Activated CD4-positive, alpha-beta T cell treated with anti-CD3 and anti-CD28 coated beads, Interleukin-2, amount 10 ng/mL, durations not matched to agents 24 days and 14 days (primary cell): ENCODE results near the gene SLC35A1. TPM values are rescaled to one million over a fixed set of nuclear protein-coding genes. Genes with fewer than 3 reads are reported as not detected.

Experiments
- DNase-seq: peaks from one replicate; pipeline ENCODE4 v3.0.0; 2022
- H3K27ac Mint-ChIP-seq: one replicate; pipeline ENCODE4 v1.8.0; 2022; ENCODE audit warnings: mild to moderate bottlenecking, mixed read lengths
- H3K27me3 Mint-ChIP-seq: one replicate; pipeline ENCODE4 v1.8.0; 2022; ENCODE audit warnings: mixed read lengths
- H3K36me3 Mint-ChIP-seq: one replicate; pipeline ENCODE4 v1.8.0; 2022; ENCODE audit warnings: low read depth, mild to moderate bottlenecking, mixed read lengths
- H3K4me1 Mint-ChIP-seq: one replicate; pipeline ENCODE4 v1.8.0; 2021; ENCODE audit warnings: mixed read lengths
- H3K4me3 Mint-ChIP-seq: one replicate; pipeline ENCODE4 v1.8.0; 2022; ENCODE audit warnings: mild to moderate bottlenecking, moderate library complexity, mixed read lengths
- H3K9me3 Mint-ChIP-seq: one replicate; pipeline ENCODE4 v1.8.0; 2021; ENCODE audit warnings: mixed read lengths
- intact Hi-C: fragments of 100-400 bp; cut with micrococcal nuclease; formaldehyde crosslinking; loops from one replicate; pipeline ENCODE4 v1.15.1; 2023
- total RNA-seq: library from RNA; stranded (reverse); gene quantifications from 2 replicates; pipeline ENCODE4 v1.2.3, GENCODE V29; 2022

The SLC35A1 gene, protein sequence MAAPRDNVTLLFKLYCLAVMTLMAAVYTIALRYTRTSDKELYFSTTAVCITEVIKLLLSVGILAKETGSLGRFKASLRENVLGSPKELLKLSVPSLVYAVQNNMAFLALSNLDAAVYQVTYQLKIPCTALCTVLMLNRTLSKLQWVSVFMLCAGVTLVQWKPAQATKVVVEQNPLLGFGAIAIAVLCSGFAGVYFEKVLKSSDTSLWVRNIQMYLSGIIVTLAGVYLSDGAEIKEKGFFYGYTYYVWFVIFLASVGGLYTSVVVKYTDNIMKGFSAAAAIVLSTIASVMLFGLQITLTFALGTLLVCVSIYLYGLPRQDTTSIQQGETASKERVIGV
- 8.8 and 9.1 TPM in 2 replicates for total RNA-seq

DNA sequence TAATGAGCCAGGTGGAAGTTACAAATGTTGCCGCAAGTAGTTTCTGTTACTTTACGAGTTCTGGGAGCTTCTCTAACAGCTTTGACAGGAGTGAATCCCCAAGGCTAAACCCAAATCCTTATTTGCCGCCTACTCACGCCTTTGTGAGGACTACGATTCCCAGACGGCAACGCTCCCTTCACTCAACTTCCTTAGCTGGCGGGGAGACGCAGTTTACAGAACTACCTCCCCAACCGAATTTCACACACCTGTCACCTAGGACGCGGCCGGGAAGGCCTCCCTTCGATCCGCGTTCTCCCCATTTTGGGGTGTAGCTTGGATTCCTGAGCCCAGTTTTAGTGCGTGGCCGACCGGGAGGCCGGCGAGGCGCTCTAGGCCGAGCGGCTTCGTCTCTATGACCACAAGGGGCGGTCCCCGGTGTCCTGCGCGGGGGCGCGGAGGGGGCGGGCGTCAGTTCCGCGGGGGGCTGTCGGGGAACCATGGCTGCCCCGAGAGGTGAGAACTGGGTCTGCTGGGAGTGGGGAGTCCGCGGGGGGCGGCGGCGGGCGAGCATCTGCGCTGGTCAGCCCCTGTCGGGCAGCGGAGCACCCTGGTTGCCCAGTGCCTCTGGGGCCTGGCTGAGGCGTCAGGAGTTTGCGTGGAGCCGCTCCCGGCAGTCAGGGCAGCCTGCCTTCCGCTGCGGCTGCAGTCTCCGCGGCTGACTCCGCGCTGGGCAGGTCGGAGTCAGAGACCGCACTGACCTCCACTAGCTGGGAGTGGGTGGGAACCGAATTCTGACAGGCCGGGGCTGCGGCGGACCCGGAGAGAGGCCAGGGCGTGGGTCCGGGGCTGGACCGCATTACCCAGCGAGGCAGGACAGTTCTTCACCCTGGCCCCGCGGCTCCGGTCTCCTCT lies at the start of gene SLC35A1:
Gene SLC35A1 (plus strand): TSS at position 450 of the 894 bp plus-strand sequence. CDS start 30 bp downstream, at position 480.
- DNase-seq, result peak; percentile 96
- H3K9me3 Mint-ChIP-seq, result no peaks in the 10 kb centered on the region
- no peaks in the 10 kb centered on the region for H3K36me3 Mint-ChIP-seq
- peaks cover 17% of the 10 kb centered on the region for H3K4me1 Mint-ChIP-seq
- intact Hi-C loops, result loop anchor here (1.0 kb wide), 5 partner anchors 64 to 317 kb away; partner anchors contain the start of genes AKIRIN2, ORC3, SMIM8 and ZNF292
- H3K27ac Mint-ChIP-seq, result peak within 1 kb of the TSS; percentile 97
- H3K4me3 Mint-ChIP-seq, result peak within 1 kb of the TSS; percentile 95
- H3K27me3 Mint-ChIP-seq, result peaks cover 8% of the 10 kb centered on the region

DNA sequence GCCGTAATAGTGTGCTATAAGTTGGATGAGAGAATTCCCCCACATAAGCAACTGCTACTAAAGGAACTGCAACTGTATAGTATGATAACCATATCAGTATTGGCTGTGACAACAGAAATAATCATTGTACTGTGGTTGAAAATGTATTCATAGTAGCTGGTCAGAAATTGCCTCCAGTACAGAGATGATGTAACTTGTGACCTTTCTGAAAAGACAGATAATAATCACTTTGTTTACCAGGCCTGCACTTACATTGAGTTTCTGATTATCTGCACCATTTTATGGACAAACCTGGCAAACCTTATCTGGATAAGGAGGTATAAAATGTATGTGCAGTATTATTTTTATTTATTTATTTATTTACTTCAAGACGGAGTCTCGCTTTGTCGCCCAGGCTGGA lies 46.0 kb upstream of the SLC35A1 start:
- Mint-ChIP-seq H3K4me1 (no peaks in the 10 kb centered on the region), H3K4me3 (no peak overlapping the region), H3K27me3 (peaks cover 3% of the 10 kb centered on the region), H3K27ac (no peak overlapping the region), H3K9me3 (no peaks in the 10 kb centered on the region), H3K36me3 (no peaks in the 10 kb centered on the region)
- intact Hi-C loops, result no loop called here
- no peak for DNase-seq

DNA sequence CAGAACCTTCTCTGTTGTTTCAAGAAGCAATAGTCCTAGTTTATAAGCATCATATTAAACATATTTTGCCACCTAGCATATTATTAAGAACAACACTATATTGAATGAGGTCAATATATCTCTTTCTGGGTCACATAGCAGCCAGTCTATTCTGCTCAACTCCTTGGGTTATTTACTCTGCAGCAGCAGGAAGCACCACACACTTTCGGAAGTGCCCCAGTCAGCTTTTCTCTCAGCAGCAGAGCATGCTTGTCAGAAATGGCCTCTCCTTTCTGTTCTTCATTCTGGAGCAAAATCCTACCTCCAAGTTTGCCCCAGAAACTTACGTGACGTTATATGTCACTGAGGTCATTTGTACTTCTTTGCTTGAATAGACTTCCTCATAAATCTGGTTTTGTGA lies 42.3 kb upstream of the SLC35A1 start:
- Mint-ChIP-seq H3K4me3 (no peak overlapping the region), H3K9me3 (no peaks in the 10 kb centered on the region), H3K27ac (no peak overlapping the region), H3K27me3 (peaks cover 3% of the 10 kb centered on the region), H3K4me1 (no peaks in the 10 kb centered on the region), H3K36me3 (no peaks in the 10 kb centered on the region)
- DNase-seq, result no peak
- intact Hi-C loops, result no loop called here

DNA sequence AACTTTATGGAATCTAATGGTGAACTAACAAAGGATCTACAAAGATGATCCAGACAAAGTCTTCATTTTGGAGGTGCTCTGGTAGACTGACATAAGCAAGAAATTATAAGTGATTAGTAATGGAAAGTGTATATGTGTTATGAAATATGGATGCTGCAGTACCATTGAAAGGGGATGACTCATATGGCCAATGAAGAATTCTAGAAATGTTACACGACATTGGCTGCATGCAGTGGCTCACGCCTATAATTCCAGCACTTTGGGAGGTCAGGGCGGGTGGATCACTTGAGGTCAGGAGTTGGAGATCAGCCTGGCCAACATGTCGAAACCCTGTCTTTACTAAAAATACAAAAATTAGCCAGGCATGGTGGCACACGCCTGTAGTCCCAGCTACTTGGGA lies 41.5 kb upstream of the SLC35A1 start:
- intact Hi-C loops, result no loop called here
- Mint-ChIP-seq H3K4me1 (no peaks in the 10 kb centered on the region), H3K27me3 (peaks cover 3% of the 10 kb centered on the region), H3K27ac (no peak overlapping the region), H3K36me3 (no peaks in the 10 kb centered on the region), H3K9me3 (no peaks in the 10 kb centered on the region), H3K4me3 (no peak overlapping the region)
- no peak for DNase-seq

DNA sequence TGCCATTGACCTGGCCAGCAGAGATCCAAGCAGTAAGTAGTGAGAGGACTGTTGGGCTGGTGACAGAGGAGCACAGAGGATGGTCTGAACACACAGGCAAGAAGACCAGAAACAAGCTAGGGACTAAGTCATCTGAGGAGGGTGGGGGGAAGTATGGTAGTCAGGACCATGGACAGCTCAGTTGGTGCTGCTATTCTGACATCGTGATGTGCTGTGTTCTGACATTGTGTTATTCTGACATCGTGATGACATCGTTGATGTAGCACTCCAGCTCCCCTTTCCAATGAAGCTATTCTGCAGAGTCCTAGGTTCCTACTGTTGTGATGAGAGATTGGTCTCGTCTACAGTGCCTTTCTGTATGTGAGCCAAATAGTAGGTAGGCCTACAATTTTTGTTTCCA lies 36.3 kb upstream of the SLC35A1 start:
- Mint-ChIP-seq H3K4me3 (no peak overlapping the region), H3K4me1 (no peaks in the 10 kb centered on the region), H3K27ac (no peak overlapping the region), H3K9me3 (no peaks in the 10 kb centered on the region), H3K27me3 (peaks cover 2% of the 10 kb centered on the region), H3K36me3 (no peaks in the 10 kb centered on the region)
- DNase-seq, result peak; percentile 88
- intact Hi-C loops, result no loop called here

DNA sequence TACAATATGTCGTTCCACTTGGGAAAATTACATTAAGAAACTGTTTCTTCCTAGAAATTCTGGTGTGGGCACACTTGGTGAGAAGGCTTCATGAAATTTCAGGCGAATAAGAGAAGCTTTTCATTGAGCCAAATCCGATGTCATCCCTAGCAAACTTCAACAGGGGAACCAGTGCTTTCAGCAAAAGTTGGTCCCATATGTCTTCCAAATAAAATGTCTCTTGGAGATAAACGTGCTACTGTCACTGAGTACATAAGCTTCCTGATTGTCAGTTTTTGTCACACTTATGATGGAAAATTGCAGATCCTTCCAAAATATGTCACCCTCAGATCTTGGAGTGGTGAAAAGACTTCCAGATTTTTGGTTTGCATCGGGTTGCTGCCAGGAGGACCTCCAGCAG lies 31.1 kb upstream of the SLC35A1 start:
- H3K36me3 Mint-ChIP-seq, result no peaks in the 10 kb centered on the region
- intact Hi-C loops, result no loop called here

DNA sequence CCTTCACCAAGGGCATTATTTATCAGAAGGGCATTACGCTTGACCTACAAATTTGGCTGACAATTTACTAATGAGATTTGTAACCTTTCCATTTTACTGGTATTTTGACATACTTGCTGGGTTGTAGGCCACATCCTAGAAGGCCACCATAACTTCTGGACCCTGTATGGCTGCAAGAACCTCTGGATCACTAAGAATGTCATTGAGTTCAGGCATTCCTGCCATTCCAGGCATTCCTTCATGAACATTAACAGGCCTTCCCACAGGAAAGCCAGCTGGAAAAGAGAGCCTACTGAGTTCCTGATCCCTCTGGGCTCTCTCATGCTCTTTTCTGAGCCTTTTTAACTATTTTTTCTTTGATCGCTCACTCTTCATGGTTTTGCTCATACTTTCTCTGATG lies 28.4 kb upstream of the SLC35A1 start:
- H3K27me3 Mint-ChIP-seq, result peaks cover 4% of the 10 kb centered on the region
- intact Hi-C loops, result no loop called here
- DNase-seq, result no peak
- no peaks in the 10 kb centered on the region for H3K36me3 Mint-ChIP-seq
- no peaks in the 10 kb centered on the region for H3K4me1 Mint-ChIP-seq
- H3K9me3 Mint-ChIP-seq, result no peaks in the 10 kb centered on the region
- no peak overlapping the region for H3K27ac Mint-ChIP-seq
- no peak overlapping the region for H3K4me3 Mint-ChIP-seq

More for the DNA sequence above, 31.1 kb upstream of the SLC35A1 start:
- H3K27me3 Mint-ChIP-seq, result peaks cover 4% of the 10 kb centered on the region
- no peak for DNase-seq
- no peak overlapping the region for H3K27ac Mint-ChIP-seq
- no peak overlapping the region for H3K4me3 Mint-ChIP-seq
- no peaks in the 10 kb centered on the region for H3K9me3 Mint-ChIP-seq
- H3K4me1 Mint-ChIP-seq, result no peaks in the 10 kb centered on the region

DNA sequence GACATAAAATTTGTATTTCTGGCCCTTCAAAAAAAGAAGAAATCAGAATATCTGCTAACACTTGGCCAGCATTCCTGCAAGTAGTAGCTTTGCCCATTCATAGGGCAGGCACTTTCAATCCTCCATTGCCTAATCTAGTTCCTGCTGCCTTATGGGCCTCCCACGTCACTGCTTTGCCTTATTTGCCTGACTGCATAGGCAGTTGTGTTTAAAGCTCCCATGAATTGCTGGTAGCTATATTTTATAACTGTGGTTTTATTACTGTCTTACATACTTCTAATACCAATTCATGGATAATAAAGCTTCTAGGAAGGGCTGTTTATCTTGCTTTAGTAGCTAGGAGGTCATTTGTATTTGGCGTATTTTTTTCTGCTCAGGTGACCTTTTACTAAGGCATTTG lies 7.7 kb upstream of the SLC35A1 start:
- intact Hi-C loops, result no loop called here
- no peak overlapping the region for H3K27ac Mint-ChIP-seq
- no peak for DNase-seq
- no peak overlapping the region for H3K4me3 Mint-ChIP-seq
- H3K4me1 Mint-ChIP-seq, result no peaks in the 10 kb centered on the region
- H3K9me3 Mint-ChIP-seq, result no peaks in the 10 kb centered on the region
- H3K27me3 Mint-ChIP-seq, result peaks cover 40% of the 10 kb centered on the region
- no peaks in the 10 kb centered on the region for H3K36me3 Mint-ChIP-seq

DNA sequence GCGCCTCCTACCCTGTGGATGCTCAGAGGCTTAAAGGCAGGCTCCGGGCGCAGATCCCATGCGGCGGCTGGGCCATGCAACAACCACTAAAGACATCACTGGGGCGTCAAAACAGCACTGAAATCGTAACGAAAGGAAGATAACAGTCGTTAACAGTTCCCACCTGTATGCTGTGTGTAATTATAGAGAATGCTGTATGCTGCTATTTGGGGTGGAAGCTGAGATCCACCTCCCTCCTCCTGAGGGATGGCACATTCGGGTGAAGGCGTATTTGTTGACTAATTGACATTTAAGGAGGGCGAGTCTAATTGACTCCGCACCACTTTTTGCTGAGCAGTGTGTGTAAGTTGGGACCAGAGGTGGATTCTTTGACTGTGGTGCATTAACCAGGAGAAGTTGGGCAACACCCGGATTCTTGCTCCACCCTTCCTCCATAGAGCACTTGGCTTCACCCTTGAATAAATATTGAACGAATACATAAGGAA lies 687 bp downstream of the SLC35A1 start:
- H3K4me3 Mint-ChIP-seq, result peak overlapping the region; percentile 95
- no peak for DNase-seq
- peak overlapping the region; percentile 97 for H3K27ac Mint-ChIP-seq
- H3K36me3 Mint-ChIP-seq, result peaks cover 6% of the 10 kb centered on the region
- H3K27me3 Mint-ChIP-seq, result peaks cover 3% of the 10 kb centered on the region
- peaks cover 17% of the 10 kb centered on the region for H3K4me1 Mint-ChIP-seq
- intact Hi-C loops, result loop anchor here (1.0 kb wide), 1 partner anchor 229 kb away; the partner anchor contains the start of gene AKIRIN2
- no peaks in the 10 kb centered on the region for H3K9me3 Mint-ChIP-seq

DNA sequence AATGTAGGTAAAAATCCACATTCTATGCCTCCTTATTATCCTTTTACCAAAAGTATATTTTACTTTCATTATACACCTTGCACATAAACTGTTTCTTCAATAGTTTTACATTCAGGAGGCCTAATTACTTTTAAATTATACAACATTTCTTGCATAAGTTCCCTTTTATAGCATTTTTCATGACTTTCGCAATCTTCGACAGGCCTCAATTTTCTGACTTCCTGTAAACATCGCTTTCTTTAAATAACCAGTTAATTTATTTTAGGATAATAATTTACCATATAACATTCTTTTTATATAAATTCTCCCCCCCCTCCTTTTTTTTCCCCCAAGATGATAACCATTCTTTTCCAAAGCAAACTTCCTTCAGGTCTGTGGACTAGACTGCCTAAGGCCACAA lies 9.2 kb downstream of the SLC35A1 start:
- no peak overlapping the region for H3K4me3 Mint-ChIP-seq
- DNase-seq, result no peak
- intact Hi-C loops, result no loop called here
- no peak overlapping the region for H3K27ac Mint-ChIP-seq
- H3K27me3 Mint-ChIP-seq, result no peaks in the 10 kb centered on the region
- H3K36me3 Mint-ChIP-seq, result peaks cover 19% of the 10 kb centered on the region
- H3K9me3 Mint-ChIP-seq, result no peaks in the 10 kb centered on the region
- H3K4me1 Mint-ChIP-seq, result peaks cover 8% of the 10 kb centered on the region

DNA sequence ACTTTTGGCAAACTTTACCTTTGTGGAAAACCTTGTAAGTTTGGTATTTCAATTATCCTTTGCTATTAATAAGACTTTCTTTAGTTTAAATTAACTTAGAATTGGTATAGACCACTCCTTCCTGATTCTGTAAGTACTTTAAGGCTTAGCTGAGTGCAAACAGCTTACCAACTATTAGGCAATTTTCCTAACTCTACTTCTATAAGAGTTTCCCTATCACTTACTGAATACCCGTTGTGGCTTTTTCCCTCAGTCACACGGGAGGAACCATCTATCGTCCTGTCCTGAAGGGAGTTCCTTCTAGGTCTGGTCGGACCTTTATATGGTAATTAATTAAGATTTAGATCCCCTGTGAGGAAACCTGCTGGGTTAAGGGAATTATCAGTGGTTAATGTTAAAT lies 9.6 kb downstream of the SLC35A1 start:
- peaks cover 19% of the 10 kb centered on the region for H3K36me3 Mint-ChIP-seq
- no peaks in the 10 kb centered on the region for H3K9me3 Mint-ChIP-seq
- no peak overlapping the region for H3K27ac Mint-ChIP-seq
- H3K27me3 Mint-ChIP-seq, result no peaks in the 10 kb centered on the region
- H3K4me3 Mint-ChIP-seq, result no peak overlapping the region
- intact Hi-C loops, result no loop called here
- peaks cover 8% of the 10 kb centered on the region for H3K4me1 Mint-ChIP-seq
- no peak for DNase-seq

DNA sequence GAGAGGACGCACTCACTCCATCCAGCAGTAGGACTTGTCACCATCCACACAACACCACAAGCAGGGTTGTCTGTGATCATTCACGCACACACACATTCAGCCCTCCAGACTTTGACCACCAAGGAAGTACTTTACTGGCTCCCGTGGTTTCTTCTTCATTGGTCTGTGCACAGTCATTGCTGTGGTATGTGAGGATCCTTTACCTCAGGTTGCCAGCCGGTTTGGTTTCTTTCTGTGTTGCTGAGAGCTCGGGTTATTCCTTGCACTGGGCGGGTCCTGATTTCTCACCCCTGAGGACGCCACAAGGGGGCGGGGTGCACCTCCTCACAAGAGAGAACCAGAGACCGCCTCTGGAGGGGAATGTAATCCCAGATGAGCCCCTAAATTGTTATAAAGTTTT lies 11.2 kb downstream of the SLC35A1 start:
- no peak overlapping the region for H3K27ac Mint-ChIP-seq

DNA sequence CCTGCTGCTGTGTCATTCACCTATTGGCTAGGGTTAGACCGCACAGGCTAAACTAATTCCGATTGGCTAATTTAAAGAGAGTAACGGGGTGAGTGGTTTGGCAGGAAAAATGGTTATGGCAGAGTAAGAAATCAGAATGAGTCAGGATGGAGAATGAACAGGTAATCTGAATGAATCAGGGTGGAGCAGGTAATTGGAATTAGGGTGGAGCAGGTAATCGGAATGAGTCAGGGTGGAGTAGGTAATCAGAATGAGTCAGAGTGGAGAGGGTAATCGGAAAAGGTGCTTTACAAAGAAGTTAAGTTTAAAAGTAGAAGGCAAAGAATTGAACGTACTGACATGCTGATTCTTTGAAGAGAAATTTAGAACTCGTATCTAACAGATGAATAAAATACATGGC lies 11.7 kb downstream of the SLC35A1 start:
- Mint-ChIP-seq H3K27me3 (no peaks in the 10 kb centered on the region), H3K4me1 (peaks cover 8% of the 10 kb centered on the region), H3K27ac (no peak overlapping the region), H3K36me3 (peaks cover 14% of the 10 kb centered on the region), H3K4me3 (no peak overlapping the region), H3K9me3 (no peaks in the 10 kb centered on the region)
- intact Hi-C loops, result no loop called here
- DNase-seq, result peak; percentile 26

More for the DNA sequence above, 11.2 kb downstream of the SLC35A1 start:
- Mint-ChIP-seq H3K4me3 (no peak overlapping the region), H3K9me3 (no peaks in the 10 kb centered on the region), H3K36me3 (peaks cover 15% of the 10 kb centered on the region), H3K4me1 (peaks cover 8% of the 10 kb centered on the region), H3K27me3 (no peaks in the 10 kb centered on the region)
- intact Hi-C loops, result no loop called here
- peak; percentile 61 for DNase-seq

DNA sequence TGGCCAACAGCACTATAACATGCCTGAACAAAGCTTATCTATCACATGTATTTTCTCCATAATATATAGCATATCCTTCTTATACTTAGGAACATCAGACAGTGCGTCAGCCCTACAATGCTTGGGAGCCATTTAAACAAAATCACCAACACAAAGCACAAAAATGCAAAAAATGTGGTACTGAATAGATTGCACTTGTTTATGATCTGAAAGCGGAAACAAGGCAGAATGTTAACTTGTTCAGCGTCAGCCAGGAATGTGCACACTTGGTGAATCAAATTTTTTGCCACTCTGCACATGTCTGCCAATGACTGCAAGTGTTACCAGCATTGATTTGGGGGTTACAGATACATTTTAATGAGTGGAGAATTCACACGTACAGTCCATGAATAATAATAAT lies 14.8 kb downstream of the SLC35A1 start:
- H3K36me3 Mint-ChIP-seq, result peaks cover 10% of the 10 kb centered on the region
- H3K27me3 Mint-ChIP-seq, result no peaks in the 10 kb centered on the region
- peaks cover 8% of the 10 kb centered on the region for H3K4me1 Mint-ChIP-seq
- DNase-seq, result no peak
- intact Hi-C loops, result no loop called here
- no peak overlapping the region for H3K4me3 Mint-ChIP-seq
- H3K27ac Mint-ChIP-seq, result no peak overlapping the region
- H3K9me3 Mint-ChIP-seq, result no peaks in the 10 kb centered on the region
